HepG2 (cell line): ENCODE results near the gene PNMA3. TPM values are rescaled to one million over a fixed set of nuclear protein-coding genes. Genes with fewer than 3 reads are reported as not detected.
A peak's percentile ranks its signal among the peaks of the same experiment; 100 is the strongest.

Source experiments
- CEBPB ChIP-seq: IDR thresholded peaks from 2 replicates; pipeline ENCODE4 v1.6.1; 2011; ENCODE audit warnings: low read depth, low read length, improper control_type of control experiment, borderline replicate concordance
- CHD4 ChIP-seq: fragments of 200-600 bp; sonication (generic); IDR thresholded peaks from 2 replicates; pipeline ENCODE4 v1.7.0; 2017; ENCODE audit warnings: mild to moderate bottlenecking, low read length, borderline replicate concordance
- ETV5 ChIP-seq: IDR thresholded peaks from 2 replicates; pipeline ENCODE4 v1.6.1; 2018; ENCODE audit warnings: missing biosample characterization, missing genetic modification reagents, inconsistent platforms, borderline replicate concordance
- FOSL2 ChIP-seq: sonication (generic); formaldehyde crosslinking; IDR thresholded peaks from 2 replicates; pipeline ENCODE4 v1.4.0; 2020; ENCODE audit warnings: missing genetic modification reagents
- HOXA3 ChIP-seq: sonication (generic); formaldehyde crosslinking; IDR thresholded peaks from 2 replicates; pipeline ENCODE4 v1.5.0; 2020; ENCODE audit warnings: missing genetic modification reagents
- JDP2 ChIP-seq: sonication (generic); formaldehyde crosslinking; IDR thresholded peaks from 2 replicates; pipeline ENCODE4 v1.8.1; 2022; ENCODE audit warnings: missing genetic modification reagents, borderline replicate concordance
- NR2F6 ChIP-seq, 2 experiments: IDR thresholded peaks; 2 replicates each; pipeline ENCODE4 v1.6.1; 2016; ENCODE audit warnings: antibody characterized with exemption in 1 of 2, mild to moderate bottlenecking in 1 of 2
- RXRB ChIP-seq: IDR thresholded peaks from 2 replicates; pipeline ENCODE4 v1.6.1; 2016; ENCODE audit warnings: borderline replicate concordance, missing genetic modification reagents, missing compliant biosample characterization
- SAP130 ChIP-seq: IDR thresholded peaks from 2 replicates; pipeline ENCODE4 v1.6.1; 2016; ENCODE audit warnings: low read depth
- SCMH1 ChIP-seq: sonication (generic); formaldehyde crosslinking; IDR thresholded peaks from 2 replicates; pipeline ENCODE4 v1.9.0; 2021; ENCODE audit warnings: missing genetic modification reagents, mild to moderate bottlenecking, borderline replicate concordance
- SOX13 ChIP-seq, 3 experiments: fragments of 450-650 bp in 1 of 3; sonication (generic) in 1 of 3; formaldehyde crosslinking in 1 of 3; IDR thresholded peaks in 2 of 3; conservative IDR thresholded peaks in 1 of 3; 2 replicates each; pipeline versions ENCODE4 v1.5.0 to v1.6.1; 2016 to 2020; ENCODE audit warnings: antibody characterized with exemption in 1 of 3, mild to moderate bottlenecking in 1 of 3, missing compliant biosample characterization in 1 of 3, missing genetic modification reagents in 1 of 3, moderate library complexity in 1 of 3
- SOX5 ChIP-seq: IDR thresholded peaks from 2 replicates; pipeline ENCODE4 v1.6.1; 2016; ENCODE audit warnings: borderline replicate concordance
- ZNF292 ChIP-seq: sonication (generic); formaldehyde crosslinking; IDR thresholded peaks from 2 replicates; pipeline ENCODE4 v1.8.1; 2022; ENCODE audit warnings: mild to moderate bottlenecking, low read depth, missing genetic modification reagents, borderline replicate concordance
- ZNF430 ChIP-seq: sonication (generic); formaldehyde crosslinking; IDR thresholded peaks from 2 replicates; pipeline ENCODE4 v1.9.0; 2021; ENCODE audit warnings: mild to moderate bottlenecking, missing genetic modification reagents
- ZNF713 ChIP-seq: sonication (generic); formaldehyde crosslinking; IDR thresholded peaks from 2 replicates; pipeline ENCODE4 v1.4.0; 2020; ENCODE audit warnings: mild to moderate bottlenecking, missing genetic modification reagents
- polyA plus RNA-seq, 8 experiments: library from polyadenylated mRNA; depleted of rRNA in 3 of 8; stranded (reverse) in 7 of 8; unstranded in 1 of 8; fragments of >200 nt; fragmentation: Illumina TruSeq in 4 of 8; extraction: Trizol in 4 of 8; gene quantifications; 2 replicates each; pipeline versions ENCODE4 v1.2.1 to v1.2.3, GENCODE V29; 2011 to 2016; ENCODE audit warnings: low read depth in 4 of 8, missing spikeins in 1 of 8, mixed read lengths in 1 of 8; ENCODE audit not compliant: insufficient read depth in 1 of 8
- total RNA-seq, 5 experiments: library from RNA; depleted of rRNA; stranded (reverse); fragments of >200 nt; fragmentation: Illumina TruSeq; extraction: Trizol; gene quantifications; 2 replicates each; pipeline ENCODE4 v1.2.3, GENCODE V29; 2016; ENCODE audit warnings: low read depth in 1 of 5
- TF ChIP-seq, protein P1 (sequence below): sonication (generic); formaldehyde crosslinking; IDR thresholded peaks from 2 replicates; pipeline ENCODE4 v1.4.0; 2020; ENCODE audit warnings: missing genetic modification reagents
- TF ChIP-seq, protein P2 (sequence below): sonication (generic); formaldehyde crosslinking; conservative IDR thresholded peaks from 2 replicates; pipeline ENCODE4 v1.4.0; 2020; ENCODE audit warnings: mild to moderate bottlenecking, missing genetic modification reagents, moderate library complexity
- TF ChIP-seq, protein P3 (sequence below): fragments of 450-650 bp; IDR thresholded peaks from 2 replicates; pipeline ENCODE4 v1.6.1; 2016
- TF ChIP-seq, protein P4 (sequence below): sonication (generic); formaldehyde crosslinking; IDR thresholded peaks from 2 replicates; pipeline ENCODE4 v1.5.1; 2020; ENCODE audit warnings: missing genetic modification reagents, mild to moderate bottlenecking, borderline replicate concordance

PNMA3 gene
- total and polyA plus RNA-seq, 2 of the 13 experiments (the other 11 are each of a cell fraction or from before 2014, with no cell fraction given) = not detected

GRCh38 chrX:153063315-153063714 lies 7.0 kb downstream of the PNMA3 start (continued):
- TF ChIP-seq SOX13 (IDR thresholded peaks at IDR 0.05) (no peak), SOX13 (CRISPR knock-in tag; conservative IDR thresholded peaks at IDR 0.05 in 1 of 2, IDR thresholded peaks at IDR 0.05 in 1 of 2) (peak in 1 of 2 experiments; percentile 75; a peak in 2 of 4 replicates), RXRB (CRISPR knock-in tag) (peak; percentile 53; the same call in 1 of the 2 replicates), CHD4 (no peak), ZNF713 (no peak), ZNF292 (0 out of 2 replicates have a peak, but pooled peaks have one; percentile 41), NR2F6 (IDR thresholded peaks at IDR 0.05) (0 out of 2 replicates have a peak, but pooled peaks have one; percentile 17), NR2F6 (CRISPR knock-in tag; IDR thresholded peaks at IDR 0.05) (no peak), CEBPB (peak; percentile 88), JDP2 (CRISPR knock-in tag) (no peak), FOSL2 (CRISPR knock-in tag) (0 out of 2 replicates have a peak, but pooled peaks have one; percentile 15), SCMH1 (CRISPR knock-in tag) (no peak), ZNF430 (CRISPR knock-in tag) (0 out of 2 replicates have a peak, but pooled peaks have one; percentile 37), SOX5 (peak; percentile 59; the same call in 1 of the 2 replicates), SAP130 (CRISPR knock-in tag) (peak; percentile 31; the same call in 1 of the 2 replicates), HOXA3 (CRISPR knock-in tag) (peak; percentile 37; the same call in 1 of the 2 replicates), ETV5 (peak; percentile 25; the same call in 1 of the 2 replicates)
- TF ChIP-seq, protein P1, sequence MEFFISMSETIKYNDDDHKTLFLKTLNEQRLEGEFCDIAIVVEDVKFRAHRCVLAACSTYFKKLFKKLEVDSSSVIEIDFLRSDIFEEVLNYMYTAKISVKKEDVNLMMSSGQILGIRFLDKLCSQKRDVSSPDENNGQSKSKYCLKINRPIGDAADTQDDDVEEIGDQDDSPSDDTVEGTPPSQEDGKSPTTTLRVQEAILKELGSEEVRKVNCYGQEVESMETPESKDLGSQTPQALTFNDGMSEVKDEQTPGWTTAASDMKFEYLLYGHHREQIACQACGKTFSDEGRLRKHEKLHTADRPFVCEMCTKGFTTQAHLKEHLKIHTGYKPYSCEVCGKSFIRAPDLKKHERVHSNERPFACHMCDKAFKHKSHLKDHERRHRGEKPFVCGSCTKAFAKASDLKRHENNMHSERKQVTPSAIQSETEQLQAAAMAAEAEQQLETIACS (CRISPR knock-in tag) = no peak
- TF ChIP-seq, protein P2, sequence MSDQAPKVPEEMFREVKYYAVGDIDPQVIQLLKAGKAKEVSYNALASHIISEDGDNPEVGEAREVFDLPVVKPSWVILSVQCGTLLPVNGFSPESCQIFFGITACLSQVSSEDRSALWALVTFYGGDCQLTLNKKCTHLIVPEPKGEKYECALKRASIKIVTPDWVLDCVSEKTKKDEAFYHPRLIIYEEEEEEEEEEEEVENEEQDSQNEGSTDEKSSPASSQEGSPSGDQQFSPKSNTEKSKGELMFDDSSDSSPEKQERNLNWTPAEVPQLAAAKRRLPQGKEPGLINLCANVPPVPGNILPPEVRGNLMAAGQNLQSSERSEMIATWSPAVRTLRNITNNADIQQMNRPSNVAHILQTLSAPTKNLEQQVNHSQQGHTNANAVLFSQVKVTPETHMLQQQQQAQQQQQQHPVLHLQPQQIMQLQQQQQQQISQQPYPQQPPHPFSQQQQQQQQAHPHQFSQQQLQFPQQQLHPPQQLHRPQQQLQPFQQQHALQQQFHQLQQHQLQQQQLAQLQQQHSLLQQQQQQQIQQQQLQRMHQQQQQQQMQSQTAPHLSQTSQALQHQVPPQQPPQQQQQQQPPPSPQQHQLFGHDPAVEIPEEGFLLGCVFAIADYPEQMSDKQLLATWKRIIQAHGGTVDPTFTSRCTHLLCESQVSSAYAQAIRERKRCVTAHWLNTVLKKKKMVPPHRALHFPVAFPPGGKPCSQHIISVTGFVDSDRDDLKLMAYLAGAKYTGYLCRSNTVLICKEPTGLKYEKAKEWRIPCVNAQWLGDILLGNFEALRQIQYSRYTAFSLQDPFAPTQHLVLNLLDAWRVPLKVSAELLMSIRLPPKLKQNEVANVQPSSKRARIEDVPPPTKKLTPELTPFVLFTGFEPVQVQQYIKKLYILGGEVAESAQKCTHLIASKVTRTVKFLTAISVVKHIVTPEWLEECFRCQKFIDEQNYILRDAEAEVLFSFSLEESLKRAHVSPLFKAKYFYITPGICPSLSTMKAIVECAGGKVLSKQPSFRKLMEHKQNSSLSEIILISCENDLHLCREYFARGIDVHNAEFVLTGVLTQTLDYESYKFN (CRISPR knock-in tag) = peak; percentile 62
- TF ChIP-seq, protein P3, sequence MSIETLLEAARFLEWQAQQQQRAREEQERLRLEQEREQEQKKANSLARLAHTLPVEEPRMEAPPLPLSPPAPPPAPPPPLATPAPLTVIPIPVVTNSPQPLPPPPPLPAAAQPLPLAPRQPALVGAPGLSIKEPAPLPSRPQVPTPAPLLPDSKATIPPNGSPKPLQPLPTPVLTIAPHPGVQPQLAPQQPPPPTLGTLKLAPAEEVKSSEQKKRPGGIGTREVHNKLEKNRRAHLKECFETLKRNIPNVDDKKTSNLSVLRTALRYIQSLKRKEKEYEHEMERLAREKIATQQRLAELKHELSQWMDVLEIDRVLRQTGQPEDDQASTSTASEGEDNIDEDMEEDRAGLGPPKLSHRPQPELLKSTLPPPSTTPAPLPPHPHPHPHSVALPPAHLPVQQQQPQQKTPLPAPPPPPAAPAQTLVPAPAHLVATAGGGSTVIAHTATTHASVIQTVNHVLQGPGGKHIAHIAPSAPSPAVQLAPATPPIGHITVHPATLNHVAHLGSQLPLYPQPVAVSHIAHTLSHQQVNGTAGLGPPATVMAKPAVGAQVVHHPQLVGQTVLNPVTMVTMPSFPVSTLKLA = no peak
- TF ChIP-seq, protein P4, sequence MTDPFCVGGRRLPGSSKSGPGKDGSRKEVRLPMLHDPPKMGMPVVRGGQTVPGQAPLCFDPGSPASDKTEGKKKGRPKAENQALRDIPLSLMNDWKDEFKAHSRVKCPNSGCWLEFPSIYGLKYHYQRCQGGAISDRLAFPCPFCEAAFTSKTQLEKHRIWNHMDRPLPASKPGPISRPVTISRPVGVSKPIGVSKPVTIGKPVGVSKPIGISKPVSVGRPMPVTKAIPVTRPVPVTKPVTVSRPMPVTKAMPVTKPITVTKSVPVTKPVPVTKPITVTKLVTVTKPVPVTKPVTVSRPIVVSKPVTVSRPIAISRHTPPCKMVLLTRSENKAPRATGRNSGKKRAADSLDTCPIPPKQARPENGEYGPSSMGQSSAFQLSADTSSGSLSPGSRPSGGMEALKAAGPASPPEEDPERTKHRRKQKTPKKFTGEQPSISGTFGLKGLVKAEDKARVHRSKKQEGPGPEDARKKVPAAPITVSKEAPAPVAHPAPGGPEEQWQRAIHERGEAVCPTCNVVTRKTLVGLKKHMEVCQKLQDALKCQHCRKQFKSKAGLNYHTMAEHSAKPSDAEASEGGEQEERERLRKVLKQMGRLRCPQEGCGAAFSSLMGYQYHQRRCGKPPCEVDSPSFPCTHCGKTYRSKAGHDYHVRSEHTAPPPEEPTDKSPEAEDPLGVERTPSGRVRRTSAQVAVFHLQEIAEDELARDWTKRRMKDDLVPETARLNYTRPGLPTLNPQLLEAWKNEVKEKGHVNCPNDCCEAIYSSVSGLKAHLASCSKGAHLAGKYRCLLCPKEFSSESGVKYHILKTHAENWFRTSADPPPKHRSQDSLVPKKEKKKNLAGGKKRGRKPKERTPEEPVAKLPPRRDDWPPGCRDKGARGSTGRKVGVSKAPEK (CRISPR knock-in tag) = no peak
